Common myeloid progenitor, CD34-positive (primary cell): ENCODE data around the gene DVL1.
"Not testable (repeated sequence)": the region's sequence is repeated elsewhere in the genome, so short reads cannot be mapped to it uniquely, and the experiment has no call there.

Experiments
- CTCF ChIA-PET: fragments of 350-600 bp; sonication (Branson Sonifier 250); formaldehyde crosslinking; loops from one replicate; lab custom pipeline; 2021; ENCODE audit warnings: antibody characterized with exemption; lab: Charles Lee
- POLR2A ChIA-PET: fragments of 350-600 bp; sonication (Branson Sonifier 250); formaldehyde crosslinking; loops from one replicate; lab custom pipeline; 2021; ENCODE audit warnings: antibody characterized with exemption; lab: Charles Lee
- DNase-seq, 3 donors: peaks; one replicate each; pipeline versions ENCODE4 v3.0.0 to v3.0.0-alpha.2; 2013
- H3K27ac ChIP-seq, 2 experiments: 1 replicate in 1 of 2; 2 replicates in 1 of 2; pipeline ENCODE4 v1.7.0; 2013; ENCODE audit warnings: inconsistent platforms in 2 of 2, low read length in 2 of 2, mild to moderate bottlenecking in 2 of 2, low read depth in 1 of 2, moderate library complexity in 1 of 2; ENCODE audit not compliant: severe bottlenecking in 2 of 2, insufficient read depth in 1 of 2, poor library complexity in 1 of 2
- H3K27me3 ChIP-seq, 5 experiments: replicated peaks in 2 of 5; 1 replicate in 3 of 5; 2 replicates in 2 of 5; pipeline versions ENCODE4 v1.6.1 to v1.7.0; 2013; ENCODE audit warnings: low read length in 4 of 5, mild to moderate bottlenecking in 2 of 5, moderate library complexity in 2 of 5, inconsistent platforms in 1 of 5; ENCODE audit not compliant: insufficient read depth in 5 of 5, control insufficient read depth in 4 of 5
- H3K36me3 ChIP-seq, 4 experiments: 1 replicate in 2 of 4; 2 replicates in 2 of 4; pipeline versions ENCODE4 v1.6.1 to v1.7.0; 2013; ENCODE audit warnings: low read length in 3 of 4, control low read depth in 1 of 4, mild to moderate bottlenecking in 1 of 4; ENCODE audit not compliant: control insufficient read depth in 4 of 4, insufficient read depth in 4 of 4
- H3K4me1 ChIP-seq, 4 experiments: 1 replicate in 3 of 4; 2 replicates in 1 of 4; pipeline versions ENCODE4 v1.6.1 to v1.7.1; 2013; ENCODE audit warnings: low read length in 3 of 4, mild to moderate bottlenecking in 3 of 4, control low read depth in 1 of 4, inconsistent platforms in 1 of 4, moderate library complexity in 1 of 4; ENCODE audit not compliant: control insufficient read depth in 4 of 4, insufficient read depth in 4 of 4; ENCODE audit errors: control extremely low read depth in 1 of 4
- H3K4me3 ChIP-seq, 7 experiments: 1 replicate in 4 of 7; 2 replicates in 3 of 7; pipeline versions ENCODE4 v1.5.1 to v1.7.0; 2013; ENCODE audit warnings: mild to moderate bottlenecking in 7 of 7, low read length in 6 of 7, moderate library complexity in 6 of 7, inconsistent platforms in 2 of 7, low read depth in 2 of 7, control low read depth in 1 of 7; ENCODE audit not compliant: insufficient read depth in 4 of 7, control insufficient read depth in 1 of 7; ENCODE audit errors: extremely low read depth in 1 of 7
- H3K9me3 ChIP-seq, 5 experiments: 1 replicate in 4 of 5; 2 replicates in 1 of 5; pipeline versions ENCODE4 v1.6.1 to v1.7.1; 2013; ENCODE audit warnings: low read length in 4 of 5, mild to moderate bottlenecking in 2 of 5, inconsistent platforms in 1 of 5, low read depth in 1 of 5, moderate library complexity in 1 of 5; ENCODE audit not compliant: control insufficient read depth in 4 of 5, insufficient read depth in 2 of 5; ENCODE audit errors: control extremely low read depth in 1 of 5
- WGBS: methylation state at CpG from one replicate; pipeline ENCODE4 v1.1.5; 2013; ENCODE audit not compliant: insufficient coverage; 5-methylcytosine and 5-hydroxymethylcytosine counted together

The DVL1 gene

DNA sequence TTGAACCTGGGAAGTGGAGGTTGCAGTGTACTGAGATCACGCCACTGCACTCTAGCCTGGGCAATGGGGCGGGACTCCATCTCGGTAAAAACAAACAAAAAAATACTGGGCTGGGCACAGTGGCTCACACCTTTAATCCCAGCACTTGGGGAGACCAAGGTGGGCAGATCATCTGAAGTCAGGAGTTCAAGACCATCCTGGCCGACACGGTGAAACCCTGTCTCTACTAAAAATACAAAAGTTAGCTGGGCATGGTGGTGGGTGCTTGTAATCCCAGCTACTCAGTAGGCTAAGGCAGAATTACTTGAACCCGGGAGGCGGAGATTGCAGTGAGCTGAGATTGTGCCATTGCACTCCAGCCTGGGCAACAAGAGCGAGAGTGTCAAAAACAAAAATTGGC lies 33.0 kb downstream of the DVL1 start:
- H3K27me3 ChIP-seq, H3K27ac ChIP-seq, CTCF ChIA-PET, H3K9me3 ChIP-seq, H3K4me3 ChIP-seq, DNase-seq, H3K4me1 ChIP-seq, POLR2A ChIA-PET: not testable (repeated sequence)
- peaks cover 12 to 79% (median 60%) of the 10 kb centered on the region in 4 experiments for H3K36me3 ChIP-seq
- WGBS = 95% methylated on average over 7 of the region's 8 CpGs

DNA sequence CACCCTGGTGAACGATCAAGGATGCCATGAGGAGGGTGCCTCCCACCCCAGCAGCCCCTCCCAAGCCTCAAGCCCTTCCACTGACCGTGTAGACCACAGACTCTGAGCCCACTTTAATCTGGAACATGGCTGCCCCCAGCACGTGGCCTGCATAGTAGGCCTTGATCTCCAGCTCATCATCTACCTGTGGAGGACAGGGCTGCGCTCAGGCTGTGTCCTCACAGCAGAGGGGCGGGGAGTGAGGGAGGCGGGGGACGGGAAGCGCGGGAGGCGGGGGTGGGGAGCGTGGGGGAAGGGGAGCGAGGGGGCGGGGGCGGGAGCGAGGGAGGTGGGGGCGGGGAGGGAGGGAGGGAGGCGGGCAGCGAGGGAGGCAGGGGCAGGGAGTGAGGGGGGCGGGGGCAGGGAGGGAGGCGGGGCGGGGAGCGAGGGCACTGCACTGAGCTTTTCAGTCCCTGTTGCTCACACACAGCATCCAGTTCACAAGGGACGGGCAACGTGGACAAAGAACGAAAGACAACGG lies 33.7 kb downstream of the DVL1 start:
- Histone ChIP-seq H3K27ac (no peak overlapping the region), H3K27me3 (no peaks in the 10 kb centered on the region), H3K4me1 (peaks cover 0 to 8% (median 2%) of the 10 kb centered on the region in 4 experiments), H3K4me3 (no peak overlapping the region), H3K9me3 (no peaks in the 10 kb centered on the region), H3K36me3 (peaks cover 12 to 79% (median 58%) of the 10 kb centered on the region in 4 experiments)
- CTCF ChIA-PET = interaction anchor here (0.7 kb wide), 1 partner anchor 57 kb away, joined by 3 read pairs; no protein-coding TSS in a partner anchor
- POLR2A ChIA-PET = no interaction called here
- WGBS = 97% methylated on average over 10 of the region's 26 CpGs
- DNase-seq = no peak

DNA sequence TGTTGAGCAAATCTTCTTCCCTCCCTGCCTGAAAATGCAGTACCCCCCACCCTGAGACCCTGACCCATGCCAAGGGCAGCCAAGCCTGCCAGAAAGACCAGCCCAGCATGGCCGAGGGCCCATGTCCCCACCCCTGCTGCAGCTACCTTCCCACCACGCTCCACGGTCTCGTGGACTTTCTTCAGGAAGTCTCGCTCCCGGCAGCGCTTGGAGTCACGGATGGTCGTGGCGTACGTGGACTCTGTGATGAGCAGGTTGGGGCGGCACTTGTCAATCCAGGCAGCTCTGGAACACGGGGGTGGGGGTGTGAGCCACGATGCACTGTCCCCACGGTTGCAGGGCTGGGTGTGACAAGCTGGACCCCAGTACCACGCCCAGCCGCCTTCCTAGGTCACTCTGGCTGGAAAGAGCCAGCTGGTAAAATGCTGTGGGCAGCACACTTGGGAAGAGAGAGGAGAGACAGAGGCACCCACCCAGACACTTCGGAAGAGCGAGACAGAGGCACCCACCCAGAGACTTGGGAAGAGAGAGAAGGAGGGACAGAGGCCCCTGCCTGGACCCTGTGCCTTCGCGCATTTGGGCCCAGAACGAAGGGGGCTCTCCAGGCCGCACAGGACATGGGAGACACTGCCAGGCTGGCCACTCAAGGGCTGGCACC lies 34.4 kb downstream of the DVL1 start:
- no peaks in the 10 kb centered on the region for H3K27me3 ChIP-seq
- 98% methylated on average over 23 of the region's 23 CpGs for WGBS
- ChIA-PET CTCF (interaction anchor here (0.7 kb wide), 1 partner anchor 57 kb away, joined by 3 read pairs; no protein-coding TSS in a partner anchor), POLR2A (no interaction called here)
- no peak overlapping the region for H3K27ac ChIP-seq
- peaks cover 0 to 8% (median 2%) of the 10 kb centered on the region in 4 experiments for H3K4me1 ChIP-seq
- peaks cover 12 to 79% (median 58%) of the 10 kb centered on the region in 4 experiments for H3K36me3 ChIP-seq
- no peak for DNase-seq
- H3K9me3 ChIP-seq = no peaks in the 10 kb centered on the region
- H3K4me3 ChIP-seq = no peak overlapping the region

DNA sequence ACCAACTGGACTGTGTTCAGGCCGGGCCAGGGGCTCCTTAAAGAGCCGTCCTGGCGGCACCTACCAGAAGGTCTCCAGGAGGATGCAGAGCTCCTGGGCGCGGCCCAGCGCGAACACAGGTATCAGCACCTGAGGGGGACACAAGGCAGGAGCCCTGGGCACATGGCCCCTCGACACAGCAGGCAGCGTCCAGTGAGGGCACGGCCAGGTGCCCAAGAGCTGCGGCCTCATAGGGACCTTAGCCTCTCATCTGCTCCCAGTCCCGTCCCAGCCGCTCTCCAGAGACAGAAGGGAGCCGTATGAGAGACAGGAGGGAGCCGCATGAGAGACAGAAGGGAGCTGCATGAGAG lies 35.0 kb downstream of the DVL1 start:
- DNase-seq = no peak
- 100% methylated on average over 9 of the region's 15 CpGs for WGBS
- H3K4me1 ChIP-seq = peaks cover 0 to 14% (median 7%) of the 10 kb centered on the region in 4 experiments
- no peaks in the 10 kb centered on the region for H3K27me3 ChIP-seq
- peaks cover 8 to 79% (median 55%) of the 10 kb centered on the region in 4 experiments for H3K36me3 ChIP-seq
- H3K27ac ChIP-seq = no peak overlapping the region
- ChIA-PET POLR2A (no interaction called here), CTCF (no interaction called here)
- H3K9me3 ChIP-seq = no peaks in the 10 kb centered on the region
- H3K4me3 ChIP-seq = no peak overlapping the region

DNA sequence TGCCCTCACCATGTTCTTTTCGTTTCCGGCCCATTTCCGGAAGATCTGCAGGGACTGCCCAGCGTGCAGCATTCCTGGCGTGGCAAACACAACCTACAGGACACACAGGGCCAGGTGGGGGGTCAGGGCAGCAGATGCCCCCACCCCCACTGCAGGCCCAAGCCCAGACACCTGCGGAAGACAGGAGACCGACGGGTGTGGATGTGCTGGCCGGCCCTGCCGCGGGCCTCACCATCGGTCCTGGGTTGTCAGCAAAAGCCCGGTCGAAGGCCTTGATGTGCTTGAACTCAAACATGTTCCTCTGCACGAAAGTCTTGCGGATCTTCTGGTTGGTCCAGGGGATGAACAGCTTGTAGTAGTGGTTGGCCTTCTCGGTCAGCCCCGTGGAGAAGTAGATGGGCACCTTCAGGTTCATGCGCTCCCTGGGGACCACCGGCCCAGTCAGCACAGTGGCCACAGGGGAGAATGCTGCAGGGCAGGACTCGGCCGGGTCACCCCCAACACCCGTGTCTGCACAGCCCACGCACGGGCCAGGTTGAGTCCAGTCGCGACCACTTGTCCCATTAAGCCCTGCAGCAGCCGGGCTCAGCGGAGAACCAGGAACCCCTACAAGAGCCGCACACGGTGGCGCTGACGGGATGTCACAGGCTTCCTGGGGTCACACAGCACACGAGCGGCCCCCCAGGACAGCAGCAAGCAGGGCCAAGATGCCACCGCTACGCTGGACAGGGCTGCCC lies 35.5 kb downstream of the DVL1 start:
- no peak overlapping the region for H3K27ac ChIP-seq
- ChIA-PET POLR2A (no interaction called here), CTCF (interaction anchor here (1.1 kb wide), 1 partner anchor 22 kb away, joined by 5 read pairs; no protein-coding TSS in a partner anchor)
- H3K4me3 ChIP-seq = no peak overlapping the region
- DNase-seq = no peak
- peaks cover 8 to 73% (median 51%) of the 10 kb centered on the region in 4 experiments for H3K36me3 ChIP-seq
- no peaks in the 10 kb centered on the region for H3K9me3 ChIP-seq
- 95% methylated on average over 34 of the region's 37 CpGs for WGBS
- no peaks in the 10 kb centered on the region for H3K27me3 ChIP-seq
- peaks cover 0 to 19% (median 12%) of the 10 kb centered on the region in 4 experiments for H3K4me1 ChIP-seq

DNA sequence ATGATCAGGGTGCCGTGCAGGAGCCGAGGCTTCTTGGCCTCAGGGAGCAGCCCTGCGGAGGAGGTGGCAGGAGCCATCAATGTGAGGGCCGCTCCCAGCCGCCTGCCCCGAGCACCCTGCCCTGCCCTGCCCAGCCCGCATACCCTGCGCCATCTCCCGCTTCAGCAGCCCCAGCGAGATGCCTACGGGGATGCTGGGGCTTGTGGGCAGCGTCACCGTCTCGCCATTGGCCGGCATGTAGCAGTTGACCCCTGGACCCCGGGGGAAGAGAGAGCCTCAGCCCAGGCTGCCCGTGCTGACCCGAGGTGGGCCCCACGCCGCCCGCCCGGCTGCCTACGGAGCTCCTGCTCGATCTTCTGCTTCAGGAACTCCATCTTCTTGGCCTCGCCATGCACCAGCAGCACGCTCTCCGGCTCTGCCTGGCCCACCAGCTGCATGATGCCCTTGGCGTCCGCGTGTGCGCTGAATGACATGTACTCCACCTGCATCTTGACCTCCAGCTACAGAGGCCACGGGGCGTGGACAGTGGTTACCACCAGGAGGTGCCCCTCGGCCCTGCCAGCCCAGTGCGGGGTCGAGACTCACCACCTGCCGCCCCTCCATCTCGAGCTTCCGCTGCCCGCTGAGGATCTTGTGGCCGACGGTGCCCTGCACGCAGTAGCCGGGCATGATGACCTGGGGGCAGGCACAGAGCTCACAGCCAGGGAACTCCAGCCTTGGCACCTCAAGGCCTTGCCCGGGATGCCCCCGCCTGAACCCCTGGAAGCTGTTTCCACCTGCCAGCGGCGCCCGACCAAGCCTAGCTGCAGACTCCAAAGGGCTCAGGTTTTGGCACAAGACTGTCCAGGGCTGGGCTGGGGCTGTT lies 36.5 kb downstream of the DVL1 start:
- 97% methylated on average over 44 of the region's 49 CpGs for WGBS
- peaks cover 0 to 20% (median 13%) of the 10 kb centered on the region in 4 experiments for H3K4me1 ChIP-seq
- peaks cover 8 to 70% (median 47%) of the 10 kb centered on the region in 4 experiments for H3K36me3 ChIP-seq
- no peak overlapping the region for H3K4me3 ChIP-seq
- H3K27me3 ChIP-seq = no peaks in the 10 kb centered on the region
- DNase-seq = no peak
- POLR2A ChIA-PET = no interaction called here
- H3K9me3 ChIP-seq = no peaks in the 10 kb centered on the region
- no peak overlapping the region for H3K27ac ChIP-seq
- CTCF ChIA-PET = interaction anchor here (0.7 to 1.1 kb wide), 2 partner anchors 21 to 59 kb away, joined by 3 to 5 read pairs; no protein-coding TSS in a partner anchor
